NB4 (cell line): Measurements from ENCODE around the gene TGM6.

Experiments used
- CTCF ChIP-seq: IDR thresholded peaks from one replicate; pipeline ENCODE4 v1.5.1; 2012; ENCODE audit warnings: low read depth, low read length
- MAX ChIP-seq: IDR thresholded peaks from 2 replicates; pipeline ENCODE4 v1.6.1; 2011; ENCODE audit warnings: low read depth, low read length
- POLR2A ChIP-seq: IDR thresholded peaks from 2 replicates; pipeline ENCODE4 v1.6.1; 2011; ENCODE audit warnings: mild to moderate bottlenecking; ENCODE audit not compliant: insufficient read length; ENCODE audit errors: extremely low read depth

GRCh38 chr20:2402271-2402980 lies 21.7 kb downstream of the TGM6 start:
- TF ChIP-seq MAX (no peak), CTCF (peak; percentile 30), POLR2A (no peak)
